Prostate gland (tissue), 2 donors: Measurements from ENCODE around the gene DTWD2.

Source experiments
- POLR2A ChIP-seq: fragments of 450-650 bp; IDR thresholded peaks from one replicate; pipeline ENCODE4 v1.6.1; 2016; ENCODE audit warnings: antibody characterized with exemption, mild to moderate bottlenecking
- TF ChIP-seq, protein P1 (sequence below), 4 experiments: fragments of 200-600 bp in 2 of 4; fragments of 450-650 bp in 2 of 4; sonication (generic) in 2 of 4; IDR thresholded peaks; 1 replicate in 3 of 4; 2 replicates in 1 of 4; pipeline ENCODE4 v1.5.1; 2016 to 2019; ENCODE audit warnings: antibody characterized with exemption in 4 of 4, mild to moderate bottlenecking in 2 of 4, moderate library complexity in 2 of 4

DNA sequence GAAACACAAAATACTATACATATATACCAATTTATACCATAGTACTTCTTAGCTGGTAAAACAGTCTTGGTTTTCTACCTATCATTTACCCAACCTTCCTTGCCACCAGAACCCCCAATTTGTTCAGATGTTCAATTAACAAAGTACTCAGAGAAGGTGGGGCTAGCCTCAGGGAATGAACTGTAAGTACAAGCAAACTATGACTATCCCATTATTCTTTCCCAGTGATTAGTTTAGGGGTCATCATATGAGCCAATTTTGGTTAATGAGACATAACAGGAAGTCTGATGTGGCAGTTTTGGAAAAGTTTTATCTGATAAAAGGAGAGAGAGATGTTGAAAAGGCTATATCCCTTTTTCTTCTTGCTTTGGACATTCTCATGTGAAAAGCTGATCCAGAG, 125.8 kb downstream of the DTWD2 start:
- TF ChIP-seq, protein P1, sequence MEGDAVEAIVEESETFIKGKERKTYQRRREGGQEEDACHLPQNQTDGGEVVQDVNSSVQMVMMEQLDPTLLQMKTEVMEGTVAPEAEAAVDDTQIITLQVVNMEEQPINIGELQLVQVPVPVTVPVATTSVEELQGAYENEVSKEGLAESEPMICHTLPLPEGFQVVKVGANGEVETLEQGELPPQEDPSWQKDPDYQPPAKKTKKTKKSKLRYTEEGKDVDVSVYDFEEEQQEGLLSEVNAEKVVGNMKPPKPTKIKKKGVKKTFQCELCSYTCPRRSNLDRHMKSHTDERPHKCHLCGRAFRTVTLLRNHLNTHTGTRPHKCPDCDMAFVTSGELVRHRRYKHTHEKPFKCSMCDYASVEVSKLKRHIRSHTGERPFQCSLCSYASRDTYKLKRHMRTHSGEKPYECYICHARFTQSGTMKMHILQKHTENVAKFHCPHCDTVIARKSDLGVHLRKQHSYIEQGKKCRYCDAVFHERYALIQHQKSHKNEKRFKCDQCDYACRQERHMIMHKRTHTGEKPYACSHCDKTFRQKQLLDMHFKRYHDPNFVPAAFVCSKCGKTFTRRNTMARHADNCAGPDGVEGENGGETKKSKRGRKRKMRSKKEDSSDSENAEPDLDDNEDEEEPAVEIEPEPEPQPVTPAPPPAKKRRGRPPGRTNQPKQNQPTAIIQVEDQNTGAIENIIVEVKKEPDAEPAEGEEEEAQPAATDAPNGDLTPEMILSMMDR (IDR thresholded peaks at IDR 0.05): no peak
- TF ChIP-seq POLR2A: no peak
